Caco-2 (cell line): Measurements from ENCODE around the gene ORC6. TPM values are rescaled to one million over a fixed set of nuclear protein-coding genes. Genes with fewer than 3 reads are reported as not detected.

ENCODE experiments used
- BruUV-seq: library from RNA; stranded (reverse); fragments of 400-500 nt; replicated peaks from 2 replicates; lab custom pipeline; 2021; lab: Mats Ljungman, UMichigan
- CTCF ChIA-PET: fragments of 300-600 bp; sonication (Branson Sonifier 250); formaldehyde crosslinking; loops from one replicate; lab custom pipeline; 2022; ENCODE audit warnings: antibody characterized with exemption; lab: Charles Lee
- POLR2A ChIA-PET: fragments of 300-600 bp; sonication (Branson Sonifier 250); formaldehyde crosslinking; loops from one replicate; lab custom pipeline; 2022; ENCODE audit warnings: antibody characterized with exemption; lab: Charles Lee
- DNase-seq, 2 experiments: peaks; one replicate each; pipeline versions ENCODE4 v3.0.0 to v3.0.0-alpha.2; 2020 to 2022
- H3K27me3 ChIP-seq: replicated peaks from 2 replicates; pipeline ENCODE4 v1.6.0; 2011; ENCODE audit warnings: low read length; ENCODE audit not compliant: control insufficient read depth, insufficient read depth
- H3K36me3 ChIP-seq: 2 replicates; pipeline ENCODE4 v1.5.1; 2011; ENCODE audit warnings: low read length; ENCODE audit not compliant: control insufficient read depth, insufficient read depth
- H3K4me1 ChIP-seq: fragments of 250-450 bp; sonication (Bioruptor Pico); 2 replicates; pipeline ENCODE4 v1.5.1; 2020; ENCODE audit warnings: mild to moderate bottlenecking
- H3K4me3 ChIP-seq: 2 replicates; pipeline ENCODE4 v1.5.1; 2011; ENCODE audit warnings: low read depth, mild to moderate bottlenecking, control low read depth, low read length
- H3K9me3 ChIP-seq: fragments of 250-450 bp; sonication (Bioruptor Pico); 2 replicates; pipeline ENCODE4 v1.5.1; 2020; ENCODE audit warnings: mild to moderate bottlenecking, moderate library complexity
- H3K27ac Mint-ChIP-seq: one replicate; pipeline ENCODE4 v1.8.0; 2022; ENCODE audit warnings: mixed read lengths; ENCODE audit not compliant: unreplicated experiment
- H3K27me3 Mint-ChIP-seq: one replicate; pipeline ENCODE4 v1.8.0; 2022; ENCODE audit warnings: mixed read lengths; ENCODE audit not compliant: insufficient read depth, unreplicated experiment
- H3K36me3 Mint-ChIP-seq: one replicate; pipeline ENCODE4 v1.8.0; 2022; ENCODE audit warnings: mild to moderate bottlenecking, mixed read lengths; ENCODE audit not compliant: insufficient read depth, unreplicated experiment
- H3K4me1 Mint-ChIP-seq: one replicate; pipeline ENCODE4 v1.8.0; 2022; ENCODE audit warnings: low read depth, mixed read lengths; ENCODE audit not compliant: unreplicated experiment
- H3K4me3 Mint-ChIP-seq: one replicate; pipeline ENCODE4 v1.8.0; 2022; ENCODE audit warnings: mild to moderate bottlenecking, moderate library complexity, mixed read lengths; ENCODE audit not compliant: unreplicated experiment
- H3K9me3 Mint-ChIP-seq: one replicate; pipeline ENCODE4 v1.8.0; 2022; ENCODE audit warnings: mixed read lengths; ENCODE audit not compliant: unreplicated experiment
- CTCF ChIP-seq, 2 experiments: fragments of 200-600 bp in 1 of 2; IDR thresholded peaks; 1 replicate in 1 of 2; 2 replicates in 1 of 2; pipeline versions ENCODE4 v1.5.1 to v1.8.0; 2011 to 2022; ENCODE audit warnings: antibody characterized with exemption in 1 of 2, control low read depth in 1 of 2, inconsistent platforms in 1 of 2, low read depth in 1 of 2, low read length in 1 of 2, mild to moderate bottlenecking in 1 of 2, moderate library complexity in 1 of 2; ENCODE audit not compliant: insufficient read depth in 1 of 2, severe bottlenecking in 1 of 2, unreplicated experiment in 1 of 2
- intact Hi-C: fragments of 100-400 bp; cut with micrococcal nuclease; formaldehyde crosslinking; loops from one replicate; pipeline ENCODE4 v1.10.0; 2022; ENCODE audit not compliant: unreplicated experiment
- total RNA-seq: library from RNA; stranded (reverse); gene quantifications from 2 replicates; pipeline ENCODE4 v1.2.3, GENCODE V29; 2022

Gene ORC6
- total RNA-seq, 1 experiment from 2014 or later: 56.3 TPM

DNA sequence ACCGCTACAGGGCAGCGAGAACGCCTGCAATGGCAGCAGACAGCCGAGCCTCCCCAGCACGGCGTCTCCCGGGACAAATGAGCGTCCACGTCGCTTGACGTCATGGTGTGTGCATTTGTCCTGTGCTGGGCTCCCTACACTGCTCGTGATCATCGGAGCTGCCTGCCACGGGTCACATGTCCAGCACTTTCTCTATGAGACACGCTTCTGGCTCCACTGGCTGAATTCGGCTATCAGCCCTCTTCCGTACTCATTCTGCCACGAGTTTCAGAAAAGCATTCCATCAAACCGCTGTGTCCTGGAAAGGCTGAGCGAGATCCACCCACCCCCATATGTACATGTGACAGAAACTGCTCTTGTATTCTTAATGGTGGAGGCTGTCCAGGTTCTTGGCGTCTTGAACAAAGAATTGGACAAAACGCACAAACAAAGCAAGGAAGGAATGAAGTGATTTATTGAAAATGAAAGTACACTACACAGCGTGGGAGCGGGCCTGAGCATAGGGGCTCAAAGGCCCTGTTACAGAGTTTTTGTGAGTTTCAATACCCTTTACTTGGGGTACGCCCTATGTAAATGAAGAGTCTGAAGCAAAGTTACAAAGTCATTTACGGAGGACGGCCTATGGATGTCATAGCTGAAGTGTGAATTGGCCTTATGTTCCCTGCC lies 39.7 kb upstream of the ORC6 start:
- intact Hi-C loops: no loop called here
- Mint-ChIP-seq H3K27ac (no peak overlapping the region), H3K36me3 (no peaks in the 10 kb centered on the region), H3K4me3 (no peak overlapping the region), H3K4me1 (peaks cover 6% of the 10 kb centered on the region), H3K9me3 (no peaks in the 10 kb centered on the region), H3K27me3 (no peaks in the 10 kb centered on the region)
- Histone ChIP-seq H3K27me3 (no peaks in the 10 kb centered on the region; the same call in 1 of the 2 replicates), H3K4me1 (no peaks in the 10 kb centered on the region), H3K36me3 (no peaks in the 10 kb centered on the region), H3K9me3 (no peaks in the 10 kb centered on the region), H3K4me3 (no peak overlapping the region)
- CTCF ChIA-PET: no interaction called here
- DNase-seq: no peak
- TF ChIP-seq CTCF (IDR thresholded peaks at IDR 0.05; ENCODE audit: insufficient read depth in 1 of 2, low read depth in 1 of 2, low read length in 1 of 2, severe bottlenecking in 1 of 2, unreplicated experiment in 1 of 2): no peak
- POLR2A ChIA-PET: no interaction called here
- BruUV-seq: no TSS peak

- H3K9me3 ChIP-seq: no peaks in the 10 kb centered on the region
- Mint-ChIP-seq H3K36me3 (peaks cover 3% of the 10 kb centered on the region), H3K4me1 (peaks cover 6% of the 10 kb centered on the region), H3K27me3 (no peaks in the 10 kb centered on the region), H3K27ac (no peak overlapping the region), H3K4me3 (no peak overlapping the region), H3K9me3 (no peaks in the 10 kb centered on the region)
- no peaks in the 10 kb centered on the region; the same call in 1 of the 2 replicates for H3K27me3 ChIP-seq
- H3K4me3 ChIP-seq: no peak overlapping the region
- CTCF ChIA-PET: no interaction called here
- BruUV-seq: no TSS peak
- H3K36me3 ChIP-seq: no peaks in the 10 kb centered on the region
- POLR2A ChIA-PET: no interaction called here
- intact Hi-C loops: no loop called here
- no peaks in the 10 kb centered on the region for H3K4me1 ChIP-seq
- TF ChIP-seq CTCF (IDR thresholded peaks at IDR 0.05; ENCODE audit: insufficient read depth in 1 of 2, low read depth in 1 of 2, low read length in 1 of 2, severe bottlenecking in 1 of 2, unreplicated experiment in 1 of 2): no peak
- DNase-seq: no peak
Measured at GRCh38 chr16:46650254-46650623, 39.2 kb upstream of the ORC6 start.

- H3K36me3 ChIP-seq: no peaks in the 10 kb centered on the region
- H3K4me3 ChIP-seq: no peak overlapping the region
- intact Hi-C loops: no loop called here
- TF ChIP-seq CTCF (IDR thresholded peaks at IDR 0.05; ENCODE audit: insufficient read depth in 1 of 2, low read depth in 1 of 2, low read length in 1 of 2, severe bottlenecking in 1 of 2, unreplicated experiment in 1 of 2): no peak
- H3K4me1 Mint-ChIP-seq: peaks cover 6% of the 10 kb centered on the region
- ChIA-PET CTCF (no interaction called here), POLR2A (no interaction called here)
- H3K36me3 Mint-ChIP-seq: peaks cover 14% of the 10 kb centered on the region
- no peaks in the 10 kb centered on the region for H3K27me3 Mint-ChIP-seq
- no peaks in the 10 kb centered on the region for H3K9me3 ChIP-seq
- H3K27ac Mint-ChIP-seq: peak overlapping the region; percentile 46
- no TSS peak for BruUV-seq
- no peak for DNase-seq
- H3K4me1 ChIP-seq: no peaks in the 10 kb centered on the region
- H3K4me3 Mint-ChIP-seq: no peak overlapping the region
- no peaks in the 10 kb centered on the region; the same call in 1 of the 2 replicates for H3K27me3 ChIP-seq
- H3K9me3 Mint-ChIP-seq: no peaks in the 10 kb centered on the region
Measured at GRCh38 chr16:46651305-46651704, 38.2 kb upstream of the ORC6 start.
